Measurements from ENCODE around the gene PFKL.
A peak's percentile ranks its signal among the peaks of the same experiment; 100 is the strongest.

Gene PFKL

DNA sequence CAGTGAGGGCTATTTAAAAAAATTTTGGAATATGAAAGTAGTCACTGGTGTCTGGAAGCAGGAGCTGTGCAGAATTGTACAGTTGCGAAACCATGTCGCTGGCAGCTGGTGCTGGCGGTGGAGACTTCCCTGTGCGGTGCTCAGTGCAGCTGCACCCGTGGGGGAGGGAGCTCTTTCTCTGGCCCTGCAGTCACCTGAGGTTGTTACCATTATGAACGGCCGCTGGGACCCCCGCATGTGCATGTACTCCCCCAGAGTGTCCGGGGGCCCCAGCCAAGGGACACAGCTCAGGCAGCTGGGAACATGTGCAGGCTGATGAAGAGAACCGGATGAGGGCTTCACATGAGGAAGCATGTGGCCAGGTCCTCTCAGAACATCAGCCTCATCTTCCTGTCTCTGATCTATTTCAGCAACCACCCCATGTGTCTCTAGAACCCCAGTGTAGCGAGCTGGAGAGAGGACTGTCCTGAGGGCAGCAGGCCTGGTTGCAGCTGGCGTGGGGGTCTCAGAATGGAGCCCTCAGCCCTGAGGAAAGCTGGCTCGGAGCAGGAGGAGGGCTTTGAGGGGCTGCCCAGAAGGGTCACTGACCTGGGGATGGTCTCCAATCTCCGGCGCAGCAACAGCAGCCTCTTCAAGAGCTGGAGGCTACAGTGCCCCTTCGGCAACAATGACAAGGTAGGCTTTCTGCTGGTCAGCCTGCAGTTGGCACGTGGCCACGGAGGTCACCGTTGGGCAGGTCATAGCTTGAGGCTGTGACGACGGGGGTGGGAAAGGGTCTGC lies 53.5 kb downstream of the PFKL start, which contains the start of gene TRPM2:
Gene TRPM2 (plus strand): TSS at position 431 of the 780 bp plus-strand sequence. CDS start 80 bp downstream, at position 511.
- TF ChIP-seq, protein P1, sequence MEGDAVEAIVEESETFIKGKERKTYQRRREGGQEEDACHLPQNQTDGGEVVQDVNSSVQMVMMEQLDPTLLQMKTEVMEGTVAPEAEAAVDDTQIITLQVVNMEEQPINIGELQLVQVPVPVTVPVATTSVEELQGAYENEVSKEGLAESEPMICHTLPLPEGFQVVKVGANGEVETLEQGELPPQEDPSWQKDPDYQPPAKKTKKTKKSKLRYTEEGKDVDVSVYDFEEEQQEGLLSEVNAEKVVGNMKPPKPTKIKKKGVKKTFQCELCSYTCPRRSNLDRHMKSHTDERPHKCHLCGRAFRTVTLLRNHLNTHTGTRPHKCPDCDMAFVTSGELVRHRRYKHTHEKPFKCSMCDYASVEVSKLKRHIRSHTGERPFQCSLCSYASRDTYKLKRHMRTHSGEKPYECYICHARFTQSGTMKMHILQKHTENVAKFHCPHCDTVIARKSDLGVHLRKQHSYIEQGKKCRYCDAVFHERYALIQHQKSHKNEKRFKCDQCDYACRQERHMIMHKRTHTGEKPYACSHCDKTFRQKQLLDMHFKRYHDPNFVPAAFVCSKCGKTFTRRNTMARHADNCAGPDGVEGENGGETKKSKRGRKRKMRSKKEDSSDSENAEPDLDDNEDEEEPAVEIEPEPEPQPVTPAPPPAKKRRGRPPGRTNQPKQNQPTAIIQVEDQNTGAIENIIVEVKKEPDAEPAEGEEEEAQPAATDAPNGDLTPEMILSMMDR (IDR thresholded peaks at IDR 0.05; ENCODE audit: low read depth, low read length, missing control alignments) = no peak
- DNase-seq (ENCODE audit: low read depth) = peak; percentile 37
- H3K4me3 ChIP-seq (ENCODE audit: low read depth, low read length) = no peak within 1 kb of the TSS

GRCh38 chr21:44354001-44354405 lies 54.1 kb downstream of the PFKL start:
- H3K4me3 ChIP-seq (ENCODE audit: low read depth, low read length) = no peak overlapping the region
- DNase-seq (ENCODE audit: low read depth) = no peak
- TF ChIP-seq, protein P1 (IDR thresholded peaks at IDR 0.05; ENCODE audit: low read depth, low read length, missing control alignments) = no peak

GRCh38 chr21:44354775-44355771 lies 55.2 kb downstream of the PFKL start:
- TF ChIP-seq, protein P1 (IDR thresholded peaks at IDR 0.05; ENCODE audit: low read depth, low read length, missing control alignments) = no peak
- peak; percentile 40 for DNase-seq (ENCODE audit: low read depth)
- H3K4me3 ChIP-seq (ENCODE audit: low read depth, low read length) = no peak overlapping the region

- TF ChIP-seq, protein P1 (IDR thresholded peaks at IDR 0.05; ENCODE audit: low read depth, low read length, missing control alignments) = no peak
- H3K4me3 ChIP-seq (ENCODE audit: low read depth, low read length) = no peak overlapping the region
- no peak for DNase-seq (ENCODE audit: low read depth)
Measured at GRCh38 chr21:44356160-44356559, 56.3 kb downstream of the PFKL start.

GRCh38 chr21:44356636-44357035 lies 56.8 kb downstream of the PFKL start:
- no peak overlapping the region for H3K4me3 ChIP-seq (ENCODE audit: low read depth, low read length)
- TF ChIP-seq, protein P1 (IDR thresholded peaks at IDR 0.05; ENCODE audit: low read depth, low read length, missing control alignments) = no peak
- no peak for DNase-seq (ENCODE audit: low read depth)

GRCh38 chr21:44357064-44357837 lies 57.4 kb downstream of the PFKL start:
- TF ChIP-seq, protein P1 (IDR thresholded peaks at IDR 0.05; ENCODE audit: low read depth, low read length, missing control alignments) = no peak
- no peak for DNase-seq (ENCODE audit: low read depth)
- H3K4me3 ChIP-seq (ENCODE audit: low read depth, low read length) = no peak overlapping the region
